GM18951 (cell line): ENCODE measurements around the gene ARHGAP25.

Experiments used
- POLR2A ChIP-seq: IDR thresholded peaks from 4 replicates; pipeline ENCODE4 v1.6.1; 2011; ENCODE audit warnings: mild to moderate bottlenecking; ENCODE audit not compliant: insufficient read length, insufficient read depth; ENCODE audit errors: extremely low read depth
- in situ Hi-C: fragments of 300-500 bp; cut with MboI; formaldehyde crosslinking; loops from one replicate; pipeline ENCODE4 v1.12.0; 2022; ENCODE audit warnings: low sequenced_read_pairs, mixed read lengths, inconsistent platforms; ENCODE audit not compliant: unreplicated experiment

ARHGAP25 gene

GRCh38 chr2:68740400-68740914 is 5.8 kb downstream of the ARHGAP25 start:
- no peak for TF ChIP-seq POLR2A
- in situ Hi-C loops: loop anchor here (25.0 kb wide), 1 partner anchor 172 kb away; no protein-coding TSS in a partner anchor

- in situ Hi-C loops: loop anchor here (25.0 kb wide), 1 partner anchor 171 kb away; no protein-coding TSS in a partner anchor
- TF ChIP-seq POLR2A: no peak
Observed at GRCh38 chr2:68741238-68741637, 6.6 kb downstream of the ARHGAP25 start.

GRCh38 chr2:68741805-68742306 is 7.2 kb downstream of the ARHGAP25 start:
- TF ChIP-seq POLR2A: no peak
- in situ Hi-C loops: loop anchor here (25.0 kb wide), 1 partner anchor 170 kb away; no protein-coding TSS in a partner anchor

GRCh38 chr2:68742626-68743415 is 8.2 kb downstream of the ARHGAP25 start:
- in situ Hi-C loops: loop anchor here (25.0 kb wide), 1 partner anchor 169 kb away; no protein-coding TSS in a partner anchor
- no peak for TF ChIP-seq POLR2A

GRCh38 chr2:68743531-68743930 is 8.9 kb downstream of the ARHGAP25 start:
- in situ Hi-C loops: loop anchor here (25.0 kb wide), 1 partner anchor 169 kb away; no protein-coding TSS in a partner anchor
- TF ChIP-seq POLR2A: no peak

- in situ Hi-C loops: loop anchor here (25.0 kb wide), 1 partner anchor 168 kb away; no protein-coding TSS in a partner anchor
- no peak for TF ChIP-seq POLR2A
Observed at GRCh38 chr2:68744366-68744912, 9.8 kb downstream of the ARHGAP25 start.

- in situ Hi-C loops: loop anchor here (25.0 kb wide), 1 partner anchor 167 kb away; no protein-coding TSS in a partner anchor
- TF ChIP-seq POLR2A: no peak
Observed at GRCh38 chr2:68745006-68745405, 10.4 kb downstream of the ARHGAP25 start.

- in situ Hi-C loops: loop anchor here (25.0 kb wide), 1 partner anchor 166 kb away; no protein-coding TSS in a partner anchor
- TF ChIP-seq POLR2A: no peak
Observed at GRCh38 chr2:68746408-68746807, 11.8 kb downstream of the ARHGAP25 start.

- TF ChIP-seq POLR2A: no peak
- in situ Hi-C loops: loop anchor here (25.0 kb wide), 1 partner anchor 165 kb away; no protein-coding TSS in a partner anchor
Observed at GRCh38 chr2:68747413-68747812, 12.8 kb downstream of the ARHGAP25 start.

GRCh38 chr2:68747900-68748299 is 13.3 kb downstream of the ARHGAP25 start:
- in situ Hi-C loops: loop anchor here (25.0 kb wide), 1 partner anchor 164 kb away; no protein-coding TSS in a partner anchor
- no peak for TF ChIP-seq POLR2A

- in situ Hi-C loops: loop anchor here (25.0 kb wide), 1 partner anchor 164 kb away; no protein-coding TSS in a partner anchor
Observed at GRCh38 chr2:68748568-68748967, 14.0 kb downstream of the ARHGAP25 start.

GRCh38 chr2:68749345-68749744 is 14.7 kb downstream of the ARHGAP25 start:
- in situ Hi-C loops: loop anchor here (25.0 kb wide), 1 partner anchor 163 kb away; no protein-coding TSS in a partner anchor
- TF ChIP-seq POLR2A: no peak

More at GRCh38 chr2:68748568-68748967, 14.0 kb downstream of the ARHGAP25 start:
- no peak for TF ChIP-seq POLR2A
